Measurements from ENCODE around the gene ZNF804A.

Gene ZNF804A

GRCh38 chr2:184611361-184612085 lies 13.2 kb downstream of the ZNF804A start:
- peak; percentile 43 for DNase-seq

GRCh38 chr2:184620367-184620766 lies 22.0 kb downstream of the ZNF804A start:
- DNase-seq, result peak; percentile 38

DNA sequence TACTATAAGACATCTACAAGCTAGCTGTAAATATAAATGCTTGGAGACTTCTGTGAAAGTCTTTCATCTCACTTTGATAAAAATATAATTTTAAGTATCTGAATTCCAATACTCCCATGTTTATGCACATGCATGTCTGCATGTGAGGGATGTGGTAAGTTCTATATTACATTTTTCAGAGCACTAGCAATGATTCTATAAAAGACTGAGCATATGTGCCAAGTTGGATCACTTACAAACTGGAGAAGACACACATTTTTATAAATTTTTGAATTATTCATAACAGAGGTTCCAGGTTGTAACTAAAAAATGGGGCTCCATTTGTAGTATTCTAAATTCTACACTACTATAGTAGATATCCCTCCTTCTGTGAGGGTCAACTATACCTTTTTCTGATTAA lies 26.0 kb downstream of the ZNF804A start:
- DNase-seq, result no peak

DNA sequence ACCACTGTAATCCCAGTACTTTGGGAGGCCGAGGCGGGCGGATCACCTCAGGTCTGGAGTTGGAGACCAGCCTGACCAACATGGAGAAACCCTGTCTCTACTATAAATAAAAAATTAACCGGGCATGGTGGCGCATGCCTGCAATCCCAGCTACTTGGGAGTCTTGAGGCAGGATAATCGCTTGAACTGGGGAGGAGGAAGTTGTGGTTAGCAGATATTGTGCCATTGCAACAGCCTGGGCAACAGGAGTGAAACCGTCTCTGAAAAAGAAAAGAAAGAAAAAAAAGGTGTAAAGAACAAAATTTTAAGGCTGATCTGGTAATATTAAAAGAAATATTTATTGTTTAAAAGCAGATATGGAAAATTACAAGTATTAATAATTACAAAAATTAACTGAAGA lies 29.7 kb downstream of the ZNF804A start:
- DNase-seq, result no peak

GRCh38 chr2:184633726-184634125 lies 35.4 kb downstream of the ZNF804A start:
- no peak for DNase-seq

DNA sequence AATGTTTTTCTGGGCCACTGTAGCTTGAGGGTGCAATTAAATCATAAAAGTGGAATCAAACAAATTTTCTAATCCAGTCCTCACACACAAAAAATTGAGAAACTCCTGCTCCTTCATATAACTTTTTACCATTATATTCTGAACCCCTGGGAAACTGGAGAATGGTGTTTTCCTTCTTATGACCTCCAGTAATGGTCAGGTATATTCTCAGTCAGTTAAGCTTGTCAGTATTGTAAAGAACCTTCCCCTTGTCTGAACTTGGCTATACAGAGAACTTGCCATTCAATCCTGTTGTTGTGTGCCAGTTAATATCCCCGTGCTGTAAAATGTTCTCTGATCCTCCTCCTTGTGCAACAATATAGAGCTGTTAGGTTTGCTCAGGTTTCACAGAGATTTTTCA lies 39.5 kb downstream of the ZNF804A start:
- no peak for DNase-seq

DNA sequence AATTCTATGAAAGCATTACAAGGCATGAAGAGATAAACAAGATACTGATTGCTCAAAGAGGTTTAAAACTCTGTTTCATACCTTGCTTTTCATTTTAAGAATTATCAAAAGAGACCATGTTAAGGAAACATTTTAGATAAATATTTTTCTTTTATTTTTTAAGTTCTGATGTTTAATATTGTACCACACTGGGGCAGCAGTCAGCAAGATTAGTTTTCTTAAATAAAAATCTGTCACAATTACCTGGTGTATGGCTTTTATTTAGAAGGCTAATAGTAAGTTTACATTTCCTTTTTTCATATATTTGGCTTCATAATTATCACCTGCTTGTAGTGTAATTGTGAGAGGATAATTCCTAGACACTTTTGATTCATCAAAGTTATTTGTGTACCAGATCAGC lies 46.4 kb downstream of the ZNF804A start:
- DNase-seq, result peak; percentile 26

- no peak for DNase-seq
Observed at GRCh38 chr2:184646177-184646576, 47.8 kb downstream of the ZNF804A start.

DNA sequence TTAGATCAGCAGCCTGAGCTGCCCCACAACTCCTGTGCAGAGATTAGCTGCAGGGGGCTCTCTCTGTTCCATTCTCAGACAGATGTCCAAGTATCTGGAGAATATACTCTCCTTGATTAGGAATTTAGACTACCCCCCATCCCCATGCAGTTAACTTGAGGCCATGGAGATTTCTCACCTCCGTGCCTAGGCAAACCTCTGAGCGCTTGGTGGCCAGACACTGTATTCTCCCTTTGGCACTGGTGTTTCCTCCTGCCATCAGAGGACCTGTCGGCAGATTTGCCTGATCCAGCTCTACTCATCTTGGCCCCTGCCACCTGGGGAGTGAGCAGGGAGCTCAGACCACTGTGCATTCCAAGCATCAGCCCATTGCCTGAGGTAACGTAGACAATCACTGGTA lies 48.3 kb downstream of the ZNF804A start:
- DNase-seq, result no peak

DNA sequence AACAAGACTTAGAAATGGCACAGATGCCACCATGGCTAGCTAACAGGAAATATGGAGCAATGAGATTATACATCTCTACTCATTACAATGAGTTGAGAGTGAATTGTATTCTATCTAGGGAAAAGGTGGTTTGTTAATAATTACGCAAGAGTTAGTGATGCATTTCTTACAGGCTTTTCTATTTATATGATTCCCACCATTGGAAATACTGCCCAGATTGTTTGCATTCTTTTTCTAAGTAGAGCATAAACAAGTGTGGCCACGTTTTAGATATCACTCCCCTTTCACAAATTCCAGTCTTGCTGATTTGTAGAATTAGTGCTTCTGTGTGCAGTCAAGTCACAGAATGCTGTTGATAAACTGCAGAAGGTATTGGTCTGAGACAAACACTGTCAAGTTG lies 56.6 kb downstream of the ZNF804A start:
- DNase-seq, result no peak

DNA sequence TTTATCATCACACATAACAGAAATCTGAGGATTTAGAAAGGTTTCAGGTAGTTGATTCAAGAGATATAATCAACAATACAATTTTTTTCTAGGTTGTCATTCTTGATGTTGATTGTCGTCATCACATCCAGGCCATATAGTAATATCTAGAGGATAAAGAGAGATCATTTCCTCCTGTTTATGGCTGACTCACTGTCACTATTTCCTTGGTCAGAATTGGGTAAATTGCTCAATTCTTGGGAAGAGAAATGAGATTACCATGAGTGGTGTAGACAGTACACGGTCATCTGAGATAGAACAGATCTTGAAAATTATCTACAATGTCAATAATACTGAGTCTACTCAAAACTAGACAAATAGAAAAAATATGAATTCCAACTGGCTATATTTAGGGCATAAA lies 78.8 kb downstream of the ZNF804A start:
- DNase-seq, result no peak

DNA sequence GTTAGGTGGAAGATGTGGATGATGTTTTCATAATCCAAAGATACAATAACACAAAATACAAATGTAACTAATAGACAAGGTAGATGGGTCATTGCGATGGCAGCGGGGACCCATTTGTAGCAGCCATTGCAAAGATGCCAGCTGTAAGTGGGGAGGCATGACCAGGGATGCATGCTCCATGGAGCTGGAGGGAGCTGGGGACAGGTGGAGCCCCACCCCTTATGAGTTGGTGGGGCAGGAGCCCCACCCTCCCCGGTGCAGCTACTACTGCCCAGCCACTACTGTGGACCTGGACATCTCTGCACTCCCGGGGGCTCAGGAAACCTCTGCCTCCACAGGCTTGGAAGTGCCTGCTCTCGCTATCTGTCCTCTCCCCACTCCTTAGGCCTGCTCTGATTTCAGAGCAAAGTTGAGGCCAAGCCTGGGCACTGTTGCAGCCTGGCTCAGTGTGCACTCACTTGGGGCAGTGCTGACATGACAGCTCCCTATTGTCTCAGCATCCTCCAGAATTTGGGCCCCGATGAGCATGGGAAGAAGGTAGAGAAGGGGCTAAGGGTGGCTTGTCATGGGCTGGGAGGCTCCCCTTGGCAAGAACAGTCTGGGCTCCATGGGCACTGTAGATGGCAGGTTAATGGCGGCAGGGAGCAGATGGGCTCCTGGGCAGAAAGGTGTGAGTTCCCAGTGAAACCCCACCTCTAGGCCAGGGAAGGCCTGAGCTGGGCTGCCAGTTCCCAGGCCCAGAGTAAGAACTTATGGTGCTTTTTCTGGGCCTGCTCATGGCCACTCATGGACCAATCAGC lies 81.1 kb downstream of the ZNF804A start:
- no peak for DNase-seq

- DNase-seq, result no peak
Observed at GRCh38 chr2:184680825-184681224, 82.5 kb downstream of the ZNF804A start.

DNA sequence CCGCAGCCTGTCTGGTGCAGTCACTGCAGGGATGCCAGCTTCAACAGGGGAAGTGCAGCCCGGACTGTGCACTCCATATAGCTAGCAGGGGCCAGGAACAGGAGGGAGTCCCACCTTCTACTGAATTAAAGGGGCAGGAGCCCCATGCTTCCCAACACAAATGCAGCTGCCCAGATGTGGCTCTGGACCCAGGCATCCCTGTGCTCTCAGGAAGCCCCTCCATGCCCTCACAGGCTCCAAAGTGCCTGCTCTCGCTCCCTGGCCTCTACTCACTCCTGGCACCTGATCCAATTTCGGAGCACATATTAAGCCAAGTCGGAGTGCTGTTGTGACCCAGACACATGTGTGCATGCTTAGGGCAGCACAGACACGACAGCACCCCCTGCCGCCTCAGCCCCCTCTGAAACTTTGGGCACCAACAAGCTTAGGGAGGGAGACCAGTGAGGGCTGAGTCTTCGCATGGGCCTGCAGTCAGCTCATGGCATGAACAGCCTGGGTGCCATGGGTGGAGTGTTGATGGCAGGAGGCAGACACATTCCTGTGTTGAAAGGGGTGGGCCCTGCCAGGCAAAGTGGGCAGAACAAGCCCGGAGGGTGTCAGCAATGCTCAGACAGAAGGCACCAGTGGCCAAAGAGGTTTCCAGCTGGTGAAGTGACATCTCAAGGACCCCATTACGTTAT lies 83.5 kb downstream of the ZNF804A start:
- no peak for DNase-seq

DNA sequence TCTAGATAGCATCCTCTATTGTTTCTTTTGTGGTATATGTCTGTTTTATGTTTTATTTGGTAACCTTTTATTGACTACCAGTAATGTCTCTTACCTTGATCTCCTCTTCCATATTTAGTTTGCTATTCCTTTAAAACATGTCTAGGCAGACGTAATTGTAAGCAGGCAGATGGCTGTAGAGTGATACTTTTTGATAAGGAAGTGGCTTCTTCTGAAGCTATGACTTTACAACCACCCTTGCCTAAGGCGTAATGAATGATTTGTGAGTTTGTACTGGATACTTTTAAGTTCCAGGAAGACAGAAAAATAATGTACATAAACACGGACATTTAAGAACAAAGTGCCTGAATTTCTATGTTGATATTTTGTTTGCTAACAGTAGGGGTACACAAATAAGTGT lies 85.6 kb downstream of the ZNF804A start:
- peak; percentile 74 for DNase-seq

DNA sequence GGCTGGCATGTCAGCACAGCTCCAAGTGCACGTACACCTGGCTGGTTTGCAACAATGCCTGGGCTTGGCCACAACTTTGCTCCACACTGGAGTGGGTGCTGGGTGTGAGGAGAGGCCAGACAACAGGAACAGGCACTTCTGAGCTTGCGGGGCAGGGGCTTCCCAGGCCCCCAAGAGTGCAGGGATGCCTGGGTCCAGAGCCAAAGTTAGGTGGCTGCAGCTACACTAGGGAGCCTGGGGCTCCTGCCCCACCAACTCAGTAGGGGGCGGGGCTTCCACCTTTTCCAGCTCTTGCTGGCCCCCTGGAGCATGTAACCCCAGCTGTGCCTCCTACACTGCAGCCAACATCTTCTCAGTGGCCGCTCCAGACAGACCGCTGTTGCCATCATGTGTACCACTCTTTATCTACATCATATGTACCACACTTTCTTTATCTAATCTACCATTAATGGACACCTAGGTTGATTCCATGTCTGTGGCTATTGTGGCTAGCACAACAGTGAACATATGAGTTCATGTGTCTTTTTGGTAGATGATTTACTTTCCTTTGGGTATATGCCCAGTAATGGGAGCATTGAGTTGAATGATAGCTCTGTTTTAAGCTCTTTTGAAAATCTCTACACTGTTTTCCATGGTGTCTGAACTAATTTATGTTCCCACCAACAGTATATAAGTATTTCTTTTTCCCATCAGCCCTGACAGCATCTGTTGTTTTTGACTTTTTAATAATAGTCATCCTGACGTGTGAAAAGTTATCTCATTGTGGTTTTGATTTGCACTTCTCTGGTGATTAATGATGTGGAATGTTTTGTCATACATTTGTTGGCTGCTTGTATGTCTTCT lies 87.9 kb downstream of the ZNF804A start:
- peak; percentile 19 for DNase-seq

DNA sequence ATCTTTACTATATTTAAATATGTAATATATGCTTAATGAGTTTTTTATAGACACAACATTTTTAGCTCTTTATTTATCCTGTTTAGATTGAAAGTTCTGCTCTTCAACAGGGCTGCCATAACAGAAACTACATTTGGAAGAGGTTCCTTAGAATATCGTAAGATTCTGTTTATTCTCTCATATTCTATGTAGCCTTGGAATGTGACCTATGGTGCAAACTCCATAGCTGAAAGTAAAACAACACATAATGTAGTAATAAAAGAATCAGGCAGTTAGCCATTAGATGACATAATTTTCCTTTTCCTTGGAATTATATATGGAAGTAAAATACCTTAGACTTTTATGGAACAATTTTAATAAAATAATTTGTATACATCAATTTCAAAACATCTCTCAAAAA lies 91.3 kb downstream of the ZNF804A start:
- no peak for DNase-seq

DNA sequence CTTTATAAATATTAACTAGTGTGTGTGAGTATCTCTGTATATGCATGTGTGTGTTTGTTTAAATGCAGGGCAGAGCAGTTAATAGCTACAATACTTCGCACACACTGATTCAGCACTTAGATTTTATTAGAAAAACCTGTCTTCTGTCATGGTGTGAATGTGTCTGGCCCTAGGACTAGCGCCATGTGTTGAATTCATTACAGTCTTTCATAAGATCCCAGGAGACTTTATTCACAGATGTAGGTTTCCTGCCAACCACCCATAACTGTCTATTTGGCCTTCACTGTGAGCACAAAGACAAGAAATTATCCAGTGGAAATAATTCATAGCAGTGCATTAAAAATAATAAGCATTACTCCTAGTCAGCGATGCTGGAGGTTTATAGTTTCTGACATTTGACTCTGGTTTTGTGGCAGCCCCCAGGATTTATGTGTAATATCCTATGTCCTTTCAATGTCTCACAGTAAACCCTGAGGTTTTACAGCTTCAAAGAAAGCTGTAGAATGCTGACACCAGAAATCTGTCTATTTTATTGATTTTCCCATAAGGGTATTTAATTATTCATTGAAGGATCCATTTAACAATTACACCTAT lies 93.9 kb downstream of the ZNF804A start:
- peak; percentile 96 for DNase-seq

DNA sequence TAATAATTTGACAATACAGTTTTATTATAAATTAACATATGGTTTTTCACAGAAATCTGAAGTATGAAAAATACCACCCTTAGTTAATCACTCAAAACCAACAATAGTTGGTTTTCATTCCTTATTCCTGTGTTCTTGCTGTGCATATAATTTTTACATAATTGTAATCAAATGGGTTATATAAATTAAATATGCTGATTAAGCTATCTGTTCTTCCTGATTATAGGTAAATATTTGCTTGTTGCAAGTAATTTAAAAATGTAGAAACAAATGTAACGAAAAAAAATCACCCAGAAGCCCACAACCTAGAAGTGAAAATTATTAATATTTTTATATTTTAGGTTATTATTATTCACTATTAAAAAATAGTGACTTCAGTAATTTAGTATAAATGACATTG lies 98.3 kb downstream of the ZNF804A start:
- no peak for DNase-seq

DNA sequence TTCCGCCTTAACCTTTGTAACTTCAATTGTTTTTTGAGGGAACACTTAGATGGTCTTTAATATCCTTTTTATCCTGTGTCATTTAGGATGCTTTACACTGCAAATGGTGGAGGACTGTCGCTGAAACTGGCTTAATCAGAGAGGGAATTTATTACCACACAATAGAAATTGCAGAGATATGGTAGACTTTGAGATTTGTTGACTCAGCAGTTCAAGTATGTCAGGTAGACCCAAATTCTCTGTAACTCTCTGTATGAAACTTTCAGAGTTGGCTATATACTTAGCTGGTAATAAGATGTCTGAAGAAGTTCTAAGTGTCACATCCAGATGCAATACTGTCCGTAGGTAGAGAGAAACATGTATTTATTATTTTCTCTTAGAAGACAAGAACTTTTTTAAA lies 100.1 kb downstream of the ZNF804A start:
- DNase-seq, result no peak

GRCh38 chr2:184721881-184722280 lies 123.6 kb downstream of the ZNF804A start:
- DNase-seq, result no peak

GRCh38 chr2:184727813-184728212 lies 129.5 kb downstream of the ZNF804A start:
- no peak for DNase-seq

GRCh38 chr2:184728411-184728810 lies 130.1 kb downstream of the ZNF804A start:
- DNase-seq, result no peak
